GM06990 (cell line): ENCODE measurements around the gene KDM6B.

ENCODE experiments used
- DNase-seq: peaks from one replicate; pipeline ENCODE4 v3.0.0-alpha.2; 2011; ENCODE audit not compliant: insufficient read length; ENCODE audit errors: extremely low read depth
- H3K27me3 ChIP-seq: replicated peaks from 2 replicates; pipeline ENCODE4 v1.6.0; 2011; ENCODE audit warnings: low read length; ENCODE audit not compliant: control insufficient read depth, insufficient read depth
- H3K36me3 ChIP-seq: 2 replicates; pipeline ENCODE4 v1.5.1; 2011; ENCODE audit warnings: low read length; ENCODE audit not compliant: control insufficient read depth, insufficient read depth
- H3K4me3 ChIP-seq: replicated peaks from 2 replicates; pipeline ENCODE4 v1.5.1; 2011; ENCODE audit warnings: low read depth, mild to moderate bottlenecking, control low read depth, low read length
- TF ChIP-seq, protein P1 (sequence below): IDR thresholded peaks from 2 replicates; pipeline ENCODE4 v1.5.1; 2011; ENCODE audit warnings: low read length, control low read depth, mild to moderate bottlenecking, inconsistent platforms; ENCODE audit not compliant: insufficient read depth, poor library complexity, severe bottlenecking

Gene KDM6B

GRCh38 chr17:7843536-7844291, 9.7 kb downstream of the KDM6B start:
- TF ChIP-seq, protein P1, sequence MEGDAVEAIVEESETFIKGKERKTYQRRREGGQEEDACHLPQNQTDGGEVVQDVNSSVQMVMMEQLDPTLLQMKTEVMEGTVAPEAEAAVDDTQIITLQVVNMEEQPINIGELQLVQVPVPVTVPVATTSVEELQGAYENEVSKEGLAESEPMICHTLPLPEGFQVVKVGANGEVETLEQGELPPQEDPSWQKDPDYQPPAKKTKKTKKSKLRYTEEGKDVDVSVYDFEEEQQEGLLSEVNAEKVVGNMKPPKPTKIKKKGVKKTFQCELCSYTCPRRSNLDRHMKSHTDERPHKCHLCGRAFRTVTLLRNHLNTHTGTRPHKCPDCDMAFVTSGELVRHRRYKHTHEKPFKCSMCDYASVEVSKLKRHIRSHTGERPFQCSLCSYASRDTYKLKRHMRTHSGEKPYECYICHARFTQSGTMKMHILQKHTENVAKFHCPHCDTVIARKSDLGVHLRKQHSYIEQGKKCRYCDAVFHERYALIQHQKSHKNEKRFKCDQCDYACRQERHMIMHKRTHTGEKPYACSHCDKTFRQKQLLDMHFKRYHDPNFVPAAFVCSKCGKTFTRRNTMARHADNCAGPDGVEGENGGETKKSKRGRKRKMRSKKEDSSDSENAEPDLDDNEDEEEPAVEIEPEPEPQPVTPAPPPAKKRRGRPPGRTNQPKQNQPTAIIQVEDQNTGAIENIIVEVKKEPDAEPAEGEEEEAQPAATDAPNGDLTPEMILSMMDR, result no peak
- Histone ChIP-seq H3K4me3 (peak overlapping the region; percentile 89), H3K36me3 (peaks cover 18% of the 10 kb centered on the region), H3K27me3 (no peaks in the 10 kb centered on the region)
- DNase-seq, result peak; percentile 94

DNA sequence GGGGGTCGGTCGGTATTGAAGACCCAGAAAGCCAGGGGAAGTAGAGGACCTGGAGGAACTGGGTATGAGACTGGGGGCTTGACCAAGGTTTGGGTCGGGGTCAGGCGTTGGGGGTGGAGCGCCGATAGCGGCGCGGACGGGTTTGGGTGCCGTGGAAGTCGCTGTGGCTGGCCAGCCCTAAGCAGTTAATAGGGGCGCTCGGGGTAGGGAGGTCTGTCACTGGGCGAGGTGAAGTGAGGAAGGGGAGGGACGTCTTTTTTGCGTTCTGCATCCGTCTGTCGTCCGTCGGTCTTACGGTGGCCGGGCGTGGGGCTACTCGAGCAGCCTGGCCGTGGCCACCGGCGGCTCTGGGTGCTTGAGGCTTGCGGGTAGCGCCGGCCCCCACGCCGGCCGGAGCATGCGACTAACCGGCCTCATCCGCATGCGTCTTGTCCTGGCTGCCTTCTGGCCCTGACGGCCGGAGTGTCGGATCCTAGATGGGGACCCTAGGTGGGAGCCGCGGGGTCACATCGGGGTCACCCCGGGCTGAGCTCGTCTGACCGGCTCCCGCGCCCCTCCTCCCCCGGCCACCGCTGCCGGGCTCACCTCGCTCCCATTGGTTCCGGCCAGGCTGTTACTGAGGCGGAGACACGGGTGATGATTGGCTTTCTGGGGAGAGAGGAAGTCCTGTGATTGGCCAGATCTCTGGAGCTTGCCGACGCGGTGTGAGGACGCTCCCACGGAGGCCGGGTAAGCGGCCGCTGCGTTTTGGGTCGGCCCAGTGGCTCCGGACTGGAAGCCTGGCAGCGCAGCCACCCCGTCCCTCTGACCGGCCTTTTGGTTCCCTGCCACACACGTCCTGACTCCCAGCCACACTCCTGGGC, 10.5 kb downstream of the KDM6B start:
- peaks cover 22% of the 10 kb centered on the region for H3K36me3 ChIP-seq
- TF ChIP-seq, protein P1, result no peak
- no peaks in the 10 kb centered on the region for H3K27me3 ChIP-seq
- H3K4me3 ChIP-seq, result peak overlapping the region; percentile 89
- peak; percentile 91 for DNase-seq

GRCh38 chr17:7845359-7846062, 11.5 kb downstream of the KDM6B start:
- TF ChIP-seq, protein P1, result no peak
- H3K27me3 ChIP-seq, result no peaks in the 10 kb centered on the region
- H3K36me3 ChIP-seq, result peaks cover 27% of the 10 kb centered on the region
- peak overlapping the region; percentile 89 for H3K4me3 ChIP-seq
- DNase-seq, result no peak

- no peak overlapping the region for H3K4me3 ChIP-seq
- TF ChIP-seq, protein P1, result no peak
- peaks cover 33% of the 10 kb centered on the region for H3K36me3 ChIP-seq
- no peaks in the 10 kb centered on the region for H3K27me3 ChIP-seq
- no peak for DNase-seq
Measured at GRCh38 chr17:7846063-7846735, 12.2 kb downstream of the KDM6B start.
